T-cell (primary cell): ENCODE measurements around the gene INPP4A. TPM values are rescaled to one million over a fixed set of nuclear protein-coding genes. Genes with fewer than 3 reads are reported as not detected.
A peak's percentile ranks its signal among the peaks of the same experiment; 100 is the strongest.

ENCODE experiments used
- ATAC-seq, 4 experiments: fragments of 200-7000 bp in 3 of 4; fragments of 150-1000 bp in 1 of 4; cut with Tn5 transposase; replicated peaks in 1 of 4; 1 replicate in 3 of 4; 2 replicates in 1 of 4; pipeline ENCODE4 v1.10.0; 2021; ENCODE audit warnings: moderate library complexity in 3 of 4, mild to moderate bottlenecking in 2 of 4, moderate number of reproducible peaks in 1 of 4
- CTCF ChIA-PET, 2 donors: fragments of 300-600 bp; sonication (Branson Sonifier 250); formaldehyde crosslinking; loops; one replicate each; lab custom pipeline; 2022; ENCODE audit warnings: antibody characterized with exemption in 2 of 2; lab: Charles Lee
- POLR2A ChIA-PET, 2 donors: fragments of 300-600 bp; sonication (Branson Sonifier 250); formaldehyde crosslinking; loops; one replicate each; lab custom pipeline; 2022; ENCODE audit warnings: antibody characterized with exemption in 2 of 2; lab: Charles Lee
- DNase-seq, 35 experiments: peaks; one replicate each; pipeline versions ENCODE4 v3.0.0 to v3.0.0-alpha.2; 2013 to 2023
- H3K27ac ChIP-seq: one replicate; pipeline ENCODE4 v1.5.1; 2013; ENCODE audit warnings: low read length
- H3K27me3 ChIP-seq, 2 experiments: replicated peaks in 1 of 2; 1 replicate in 1 of 2; 2 replicates in 1 of 2; pipeline versions ENCODE4 v1.6.1 to v1.7.0; 2013; ENCODE audit warnings: low read length in 1 of 2, mixed read lengths in 1 of 2; ENCODE audit not compliant: control insufficient read depth in 2 of 2, insufficient read depth in 2 of 2; ENCODE audit errors: extremely low read depth in 1 of 2
- H3K36me3 ChIP-seq, 2 donors: 1 replicate in 1 of 2; 2 replicates in 1 of 2; pipeline versions ENCODE4 v1.6.1 to v1.7.0; 2013; ENCODE audit warnings: low read length in 1 of 2; ENCODE audit not compliant: control insufficient read depth in 2 of 2, insufficient read depth in 1 of 2; ENCODE audit errors: extremely low read depth in 1 of 2
- H3K4me1 ChIP-seq, 2 experiments: 1 replicate in 1 of 2; 2 replicates in 1 of 2; pipeline versions ENCODE4 v1.6.1 to v1.7.0; 2013; ENCODE audit warnings: low read length in 2 of 2, mixed read lengths in 1 of 2; ENCODE audit not compliant: insufficient read depth in 2 of 2, control insufficient read depth in 1 of 2; ENCODE audit errors: extremely low read depth in 1 of 2
- H3K4me3 ChIP-seq, 2 donors: 1 replicate in 1 of 2; 2 replicates in 1 of 2; pipeline versions ENCODE4 v1.5.1 to v1.7.0; 2013; ENCODE audit warnings: mild to moderate bottlenecking in 2 of 2, low read length in 1 of 2, moderate library complexity in 1 of 2; ENCODE audit not compliant: control insufficient read depth in 1 of 2; ENCODE audit errors: extremely low read depth in 1 of 2
- H3K9me3 ChIP-seq: 2 replicates; pipeline ENCODE4 v1.7.0; 2013
- H3K27ac Mint-ChIP-seq, 2 donors: one replicate each; pipeline ENCODE4 v1.8.0; 2020 to 2021; ENCODE audit warnings: mild to moderate bottlenecking in 2 of 2, mixed read lengths in 2 of 2
- H3K27me3 Mint-ChIP-seq, 2 donors: one replicate each; pipeline ENCODE4 v1.8.0; 2021 to 2022; ENCODE audit warnings: mixed read lengths in 2 of 2
- H3K36me3 Mint-ChIP-seq: one replicate; pipeline ENCODE4 v1.8.0; 2021; ENCODE audit warnings: mixed read lengths
- H3K4me1 Mint-ChIP-seq, 3 donors: one replicate each; pipeline ENCODE4 v1.8.0; 2020 to 2022; ENCODE audit warnings: mixed read lengths in 3 of 3, mild to moderate bottlenecking in 1 of 3
- H3K4me3 Mint-ChIP-seq, 3 donors: one replicate each; pipeline ENCODE4 v1.8.0; 2020 to 2022; ENCODE audit warnings: mild to moderate bottlenecking in 3 of 3, mixed read lengths in 3 of 3, moderate library complexity in 3 of 3
- H3K9me3 Mint-ChIP-seq, 3 donors: one replicate each; pipeline ENCODE4 v1.8.0; 2020 to 2022; ENCODE audit warnings: mixed read lengths in 3 of 3
- WGBS: methylation state at CpG from one replicate; pipeline ENCODE4 v1.1.5; 2013; ENCODE audit warnings: missing lambda C conversion rate; ENCODE audit not compliant: insufficient coverage; 5-methylcytosine and 5-hydroxymethylcytosine counted together
- total RNA-seq, 35 experiments: library from RNA in 6 of 35; stranded (reverse) in 6 of 35; fragments of 120-200 nt in 1 of 35; gene quantifications; one replicate each; pipeline versions ENCODE4 v1.2.1 to v1.2.4 and lab custom pipeline; 2013 to 2026

Gene INPP4A
- total RNA-seq, 5 donors from 2014 or later (not counting 1 experiment from before 2014, with no cell fraction given): 126 to 153 (median 136) TPM

DNA sequence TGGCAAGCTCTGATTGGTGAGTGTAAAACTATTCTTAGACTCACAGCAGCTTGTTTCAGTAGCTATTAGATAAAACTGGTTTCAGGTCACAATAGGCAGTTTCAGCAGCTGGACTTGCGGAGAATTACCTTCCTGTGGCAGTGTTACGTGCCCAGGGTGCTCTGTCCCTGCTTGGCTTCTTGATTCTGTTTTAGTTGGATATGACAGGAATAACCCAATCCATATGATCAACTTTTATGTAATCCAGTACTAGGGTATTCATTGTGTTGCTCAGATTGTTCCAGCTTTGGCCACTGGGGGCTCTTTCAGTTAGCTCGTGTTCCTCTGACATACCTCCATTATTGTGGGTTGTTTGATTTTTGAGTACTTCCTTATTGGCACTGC is 43.1 kb downstream of the INPP4A start:
- ATAC-seq: peak; percentile 71 to 80 (median 75)
- peak overlapping the region; percentile 3 for H3K27ac ChIP-seq

DNA sequence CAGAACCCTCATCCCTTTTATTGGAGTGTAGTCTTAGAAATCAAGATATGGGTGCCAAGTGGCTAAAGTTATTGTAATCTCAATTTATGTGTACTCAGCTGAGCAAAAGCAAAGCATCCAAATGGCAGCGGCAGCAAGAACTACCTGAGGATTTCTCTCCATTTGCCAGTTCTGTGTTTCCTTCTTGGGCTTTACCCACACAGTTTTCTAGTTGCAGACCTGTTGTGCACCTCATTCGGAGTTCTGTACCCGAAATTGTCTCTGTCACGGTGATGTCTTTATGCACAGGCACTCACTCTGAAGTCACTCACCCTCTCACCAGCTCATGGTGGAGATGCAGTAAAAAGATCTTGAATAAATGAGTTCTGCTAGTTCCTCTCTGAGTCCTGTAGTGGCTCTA is 43.6 kb downstream of the INPP4A start:
- ATAC-seq (peak in 1 of 4 experiments; percentile 2), DNase-seq (no peak)
- peaks cover 46 to 71% of the 10 kb centered on the region in 2 experiments for H3K4me1 ChIP-seq
- H3K27ac ChIP-seq: peak overlapping the region; percentile 21
- Mint-ChIP-seq H3K9me3 (no peaks in the 10 kb centered on the region), H3K4me3 (peak overlapping the region in 2 of 3 donors; percentile 9 to 60), H3K27ac (peak overlapping the region; percentile 29 to 67), H3K27me3 (no peaks in the 10 kb centered on the region), H3K36me3 (peaks cover 10% of the 10 kb centered on the region), H3K4me1 (peaks cover 91 to 97% (median 96%) of the 10 kb centered on the region in 3 donors)
- peaks cover 0 to 13% of the 10 kb centered on the region in 2 donors for H3K36me3 ChIP-seq
- 100% methylated on average over 1 of the region's 4 CpGs for WGBS
- H3K27me3 ChIP-seq: no peaks in the 10 kb centered on the region
- H3K4me3 ChIP-seq: no peak overlapping the region
- no peaks in the 10 kb centered on the region for H3K9me3 ChIP-seq
- POLR2A ChIA-PET: interaction anchor here in 1 of 2 donors (0.7 kb wide), 1 partner anchor 10 kb away, joined by 6 read pairs; no protein-coding TSS in a partner anchor
- CTCF ChIA-PET: interaction anchor here (0.6 to 2.8 kb wide), 14 partner anchors 10 to 76 kb away, joined by 3 to 28 read pairs (median 5); no protein-coding TSS in a partner anchor

More for the DNA sequence above, 43.1 kb downstream of the INPP4A start:
- Mint-ChIP-seq H3K36me3 (peaks cover 10% of the 10 kb centered on the region), H3K4me1 (peaks cover 94 to 98% (median 98%) of the 10 kb centered on the region in 3 donors), H3K9me3 (no peaks in the 10 kb centered on the region), H3K4me3 (peak overlapping the region in 1 of 3 donors; percentile 60), H3K27me3 (no peaks in the 10 kb centered on the region), H3K27ac (peak overlapping the region; percentile 29 to 67)
- no CpG with 5 or more reads among the region's 3 CpGs for WGBS
- Histone ChIP-seq H3K36me3 (peaks cover 0 to 13% of the 10 kb centered on the region in 2 donors), H3K4me1 (peaks cover 51 to 74% of the 10 kb centered on the region in 2 experiments), H3K27me3 (no peaks in the 10 kb centered on the region), H3K4me3 (no peak overlapping the region), H3K9me3 (no peaks in the 10 kb centered on the region)
- ChIA-PET CTCF (interaction anchor here (0.6 to 2.8 kb wide), 16 partner anchors 10 to 345 kb away, joined by 3 to 28 read pairs (median 5); no protein-coding TSS in a partner anchor), POLR2A (no interaction called here)
- DNase-seq: peak in 30 of 35 experiments; percentile 20 to 76 (median 56)

DNA sequence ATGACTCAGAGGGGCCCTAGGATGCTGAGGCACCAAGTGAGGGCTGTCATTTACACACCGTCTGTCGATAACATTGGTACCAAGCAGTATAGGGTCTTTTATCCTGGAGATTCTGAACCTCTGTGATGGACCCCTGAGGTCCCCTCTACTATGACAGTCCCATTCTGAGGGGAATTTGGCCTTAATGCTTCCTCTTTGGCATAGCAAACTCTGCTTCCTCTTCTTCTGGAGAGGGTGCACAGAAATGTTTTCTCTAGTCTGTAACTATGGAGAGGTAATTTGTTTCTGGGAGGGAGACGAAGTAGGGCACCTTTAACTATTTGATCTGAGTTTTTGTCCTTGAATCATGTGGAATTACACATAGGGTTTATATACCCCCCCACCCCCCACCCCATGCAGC is 44.8 kb downstream of the INPP4A start:
- H3K36me3 ChIP-seq: peaks cover 4 to 16% of the 10 kb centered on the region in 2 donors
- H3K27me3 Mint-ChIP-seq: no peaks in the 10 kb centered on the region
- no peak overlapping the region for H3K4me3 Mint-ChIP-seq
- ChIA-PET POLR2A (no interaction called here), CTCF (interaction anchor here (0.8 to 2.8 kb wide), 2 partner anchors 24 to 1673 kb away, joined by 3 to 28 read pairs; partner anchors contain the start of gene CNNM3 (in 1 of the 2))
- peaks cover 17% of the 10 kb centered on the region for H3K36me3 Mint-ChIP-seq
- H3K27me3 ChIP-seq: no peaks in the 10 kb centered on the region
- peak overlapping the region in 1 of 2 donors; percentile 73 for H3K27ac Mint-ChIP-seq
- no peak for ATAC-seq
- H3K4me1 ChIP-seq: peaks cover 34 to 61% of the 10 kb centered on the region in 2 experiments
- peaks cover 86 to 90% (median 90%) of the 10 kb centered on the region in 3 donors for H3K4me1 Mint-ChIP-seq
- DNase-seq: no peak
- H3K9me3 Mint-ChIP-seq: peaks cover 0 to 4% (median 0%) of the 10 kb centered on the region in 3 donors
- no peaks in the 10 kb centered on the region for H3K9me3 ChIP-seq
- H3K27ac ChIP-seq: no peak overlapping the region
- WGBS: no CpG with 5 or more reads among the region's 3 CpGs
- H3K4me3 ChIP-seq: no peak overlapping the region

DNA sequence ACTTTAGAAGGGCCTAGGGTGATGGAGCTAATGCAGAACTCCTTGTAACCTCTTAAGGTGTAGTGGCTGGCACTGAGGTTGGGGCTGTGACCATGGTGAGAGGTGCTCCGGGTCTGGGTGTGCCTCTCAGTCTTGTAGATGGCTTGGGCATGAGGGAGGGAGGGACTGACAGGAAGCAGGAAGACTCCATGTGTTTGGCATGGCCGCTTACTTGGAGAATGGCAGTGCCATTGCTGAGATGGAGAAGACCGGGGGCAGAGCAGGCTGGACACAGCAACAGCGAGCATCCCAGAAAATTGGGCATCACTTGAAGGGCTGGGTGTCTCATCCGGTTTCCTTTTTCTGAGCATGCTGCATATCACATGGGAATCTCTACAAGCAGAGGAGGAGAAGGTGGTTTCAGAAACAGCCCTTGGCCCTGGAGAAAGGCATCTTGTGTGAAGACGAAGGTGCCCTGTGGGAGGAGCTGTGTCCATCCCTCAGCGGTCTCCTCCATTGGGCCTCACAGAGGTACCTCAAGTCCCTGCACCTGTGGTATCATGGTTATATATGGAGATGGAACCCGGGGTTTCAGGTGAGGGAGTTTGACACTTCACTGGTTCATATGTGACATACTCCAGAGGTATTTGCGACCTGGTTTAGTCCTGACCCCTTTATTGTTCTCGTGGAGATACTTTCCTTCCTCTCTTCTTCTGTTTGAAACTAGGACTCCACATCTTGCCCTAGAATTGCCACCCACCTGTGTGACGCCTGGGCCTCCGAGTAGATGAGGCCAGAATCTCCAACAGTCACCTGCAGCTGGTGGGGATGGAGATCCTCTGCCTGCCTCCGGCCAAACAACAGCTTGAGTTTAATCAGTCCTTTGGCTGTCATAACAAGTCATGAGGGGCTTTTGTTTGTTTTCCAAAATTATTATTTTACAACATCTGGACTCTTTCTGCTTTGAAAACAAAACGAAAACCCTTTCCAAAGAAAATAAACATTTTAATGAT is 45.6 kb downstream of the INPP4A start:
- Mint-ChIP-seq H3K27ac (peak overlapping the region; percentile 66 to 73), H3K4me1 (peaks cover 84 to 90% (median 87%) of the 10 kb centered on the region in 3 donors), H3K27me3 (no peaks in the 10 kb centered on the region), H3K36me3 (peaks cover 24% of the 10 kb centered on the region), H3K4me3 (no peak overlapping the region), H3K9me3 (peaks cover 0 to 5% (median 0%) of the 10 kb centered on the region in 3 donors)
- Histone ChIP-seq H3K27ac (no peak overlapping the region), H3K36me3 (peaks cover 4 to 16% of the 10 kb centered on the region in 2 donors), H3K4me1 (peaks cover 26 to 54% of the 10 kb centered on the region in 2 experiments), H3K9me3 (no peaks in the 10 kb centered on the region), H3K27me3 (no peaks in the 10 kb centered on the region), H3K4me3 (no peak overlapping the region)
- WGBS: 86% methylated on average over 9 of the region's 14 CpGs
- ATAC-seq (no peak), DNase-seq (no peak)
- POLR2A ChIA-PET: no interaction called here
- CTCF ChIA-PET: no interaction called here

DNA sequence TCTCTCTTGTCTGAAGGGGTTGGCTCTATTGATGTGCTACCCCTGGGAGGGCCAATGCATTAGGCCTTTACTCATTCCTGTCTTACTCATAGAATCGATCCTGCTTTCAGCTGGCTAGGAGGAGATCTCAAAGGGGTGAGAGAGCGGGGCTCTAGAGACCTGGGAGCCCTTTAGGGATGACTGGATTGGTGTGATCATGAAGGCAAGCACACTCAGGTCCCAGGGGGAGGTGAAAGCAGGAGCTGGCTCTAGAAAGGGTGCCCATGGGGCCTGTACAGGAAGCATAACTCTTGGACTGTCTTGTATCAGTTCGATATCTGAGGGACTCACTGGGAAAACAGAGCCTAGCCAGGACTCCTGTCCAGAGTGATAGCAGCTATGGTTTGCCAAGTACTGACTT is 47.8 kb downstream of the INPP4A start:
- H3K4me1 ChIP-seq: peaks cover 17 to 37% of the 10 kb centered on the region in 2 experiments
- no peaks in the 10 kb centered on the region for H3K27me3 ChIP-seq
- no peaks in the 10 kb centered on the region for H3K9me3 ChIP-seq
- DNase-seq (no peak), ATAC-seq (no peak)
- ChIA-PET POLR2A (no interaction called here), CTCF (no interaction called here)
- Mint-ChIP-seq H3K27me3 (no peaks in the 10 kb centered on the region), H3K27ac (peak overlapping the region; percentile 43 to 68), H3K9me3 (peaks cover 5 to 8% (median 7%) of the 10 kb centered on the region in 3 donors), H3K36me3 (peaks cover 46% of the 10 kb centered on the region), H3K4me3 (no peak overlapping the region), H3K4me1 (peaks cover 74 to 81% (median 78%) of the 10 kb centered on the region in 3 donors)
- peaks cover 4 to 21% of the 10 kb centered on the region in 2 donors for H3K36me3 ChIP-seq
- no peak overlapping the region for H3K27ac ChIP-seq
- WGBS: 81% methylated on average over 2 of the region's 3 CpGs
- no peak overlapping the region for H3K4me3 ChIP-seq

DNA sequence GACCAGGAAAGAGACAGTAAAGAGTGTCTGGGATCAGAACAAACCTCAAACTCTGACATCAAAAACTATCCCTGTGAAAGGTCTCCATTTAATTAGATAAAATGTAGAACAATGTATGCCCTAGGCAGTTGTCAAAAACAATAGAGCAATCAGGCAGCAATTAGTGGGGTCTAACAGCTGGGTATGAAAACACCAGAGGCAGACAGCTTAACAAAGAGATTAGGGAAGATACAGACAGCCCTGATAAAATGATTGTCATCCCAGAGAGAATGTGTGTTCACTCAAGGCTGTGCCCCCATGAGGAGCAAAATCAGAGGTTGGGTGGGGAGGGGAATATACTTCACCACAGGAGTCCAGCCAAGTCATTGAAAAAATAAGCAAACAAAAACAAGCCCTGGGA is 50.0 kb downstream of the INPP4A start:
- POLR2A ChIA-PET: no interaction called here
- no peak for DNase-seq
- Histone ChIP-seq H3K36me3 (peaks cover 4 to 32% of the 10 kb centered on the region in 2 donors), H3K4me3 (no peak overlapping the region), H3K4me1 (peaks cover 4 to 17% of the 10 kb centered on the region in 2 experiments), H3K27me3 (no peaks in the 10 kb centered on the region), H3K27ac (no peak overlapping the region), H3K9me3 (no peaks in the 10 kb centered on the region)
- no peak for ATAC-seq
- peaks cover 72 to 79% (median 79%) of the 10 kb centered on the region in 3 donors for H3K4me1 Mint-ChIP-seq
- H3K27ac Mint-ChIP-seq: peak overlapping the region; percentile 48 to 57
- H3K9me3 Mint-ChIP-seq: peaks cover 8 to 11% (median 9%) of the 10 kb centered on the region in 3 donors
- H3K36me3 Mint-ChIP-seq: peaks cover 63% of the 10 kb centered on the region
- H3K27me3 Mint-ChIP-seq: no peaks in the 10 kb centered on the region
- CTCF ChIA-PET: interaction anchor here (0.6 kb wide), 2 partner anchors 20 to 475 kb away, joined by 3 to 9 read pairs; no protein-coding TSS in a partner anchor
- H3K4me3 Mint-ChIP-seq: no peak overlapping the region
